ENCODE results near the gene KIAA0930.

The KIAA0930 gene

GRCh38 chr22:45216133-45217003 lies 24.3 kb downstream of the KIAA0930 start:
- DNase-seq, result no peak
- ATAC-seq, result no peak

- DNase-seq, result no peak
- no peak for ATAC-seq
Measured at GRCh38 chr22:45212992-45213751, 27.5 kb downstream of the KIAA0930 start.

GRCh38 chr22:45212306-45212709 lies 28.4 kb downstream of the KIAA0930 start:
- ATAC-seq, result no peak
- no peak for DNase-seq

- no peak for ATAC-seq
- DNase-seq, result no peak
Measured at GRCh38 chr22:45211848-45212247, 28.8 kb downstream of the KIAA0930 start.

- DNase-seq (no peak), ATAC-seq (no peak)
Measured at GRCh38 chr22:45211435-45211834, 29.3 kb downstream of the KIAA0930 start.

GRCh38 chr22:45210991-45211390 lies 29.7 kb downstream of the KIAA0930 start:
- ATAC-seq (no peak), DNase-seq (no peak)

- no peak for DNase-seq
- no peak for ATAC-seq
Measured at GRCh38 chr22:45210577-45210976, 30.1 kb downstream of the KIAA0930 start.

GRCh38 chr22:45210174-45210573 lies 30.5 kb downstream of the KIAA0930 start:
- DNase-seq (no peak), ATAC-seq (no peak)

- peak; percentile 25 for ATAC-seq
- peak; percentile 48 for DNase-seq
Measured at GRCh38 chr22:45208993-45209838, 31.5 kb downstream of the KIAA0930 start.

- no peak for ATAC-seq
- DNase-seq, result no peak
Measured at GRCh38 chr22:45208696-45208992, 32.0 kb downstream of the KIAA0930 start.

GRCh38 chr22:45207981-45208664 lies 32.6 kb downstream of the KIAA0930 start:
- DNase-seq (no peak), ATAC-seq (no peak)

- no peak for ATAC-seq
- DNase-seq, result no peak
Measured at GRCh38 chr22:45207533-45207932, 33.2 kb downstream of the KIAA0930 start.

- DNase-seq (no peak), ATAC-seq (no peak)
Measured at GRCh38 chr22:45206233-45206632, 34.5 kb downstream of the KIAA0930 start.

GRCh38 chr22:45205276-45205925 lies 35.3 kb downstream of the KIAA0930 start:
- DNase-seq (no peak), ATAC-seq (no peak)

- ATAC-seq, result no peak
- no peak for DNase-seq
Measured at GRCh38 chr22:45204819-45205218, 35.9 kb downstream of the KIAA0930 start.

GRCh38 chr22:45204241-45204640 lies 36.5 kb downstream of the KIAA0930 start:
- no peak for DNase-seq
- ATAC-seq, result no peak

- DNase-seq (no peak), ATAC-seq (no peak)
Measured at GRCh38 chr22:45203150-45203951, 37.3 kb downstream of the KIAA0930 start.

GRCh38 chr22:45202333-45203149 lies 38.2 kb downstream of the KIAA0930 start:
- ATAC-seq, result no peak
- no peak for DNase-seq

GRCh38 chr22:45201678-45202332 lies 38.9 kb downstream of the KIAA0930 start:
- ATAC-seq (no peak), DNase-seq (no peak)

Data from stimulated activated naive CD8-positive, alpha-beta T cell treated with anti-CD3 and anti-CD28 coated beads, Interleukin-15, Interleukin-2, amounts not matched to agents 100 U/mL and 50 U/mL, for 24 hours (primary cell).